ENCODE data around the gene NRARP. TPM values are rescaled to one million over a fixed set of nuclear protein-coding genes. Genes with fewer than 3 reads are reported as not detected.

Gene NRARP
- total RNA-seq, 1 donor from 2014 or later: 4.0 TPM

GRCh38 chr9:137281345-137282116 lies 20.5 kb downstream of the NRARP start:
- DNase-seq: no peak
- no peak for ATAC-seq
- intact Hi-C loops (cut with micrococcal nuclease): no loop called here

- intact Hi-C loops (cut with micrococcal nuclease): no loop called here
- DNase-seq (no peak), ATAC-seq (peak; percentile 7)
These were observed 21.4 kb downstream of the NRARP start for GRCh38 chr9:137280474-137281344.

GRCh38 chr9:137279741-137280473 lies 22.2 kb downstream of the NRARP start:
- intact Hi-C loops (cut with micrococcal nuclease): no loop called here
- ATAC-seq: no peak
- no peak for DNase-seq

GRCh38 chr9:137278721-137279711 lies 23.1 kb downstream of the NRARP start:
- intact Hi-C loops (cut with micrococcal nuclease): no loop called here
- DNase-seq (no peak), ATAC-seq (no peak)

DNA sequence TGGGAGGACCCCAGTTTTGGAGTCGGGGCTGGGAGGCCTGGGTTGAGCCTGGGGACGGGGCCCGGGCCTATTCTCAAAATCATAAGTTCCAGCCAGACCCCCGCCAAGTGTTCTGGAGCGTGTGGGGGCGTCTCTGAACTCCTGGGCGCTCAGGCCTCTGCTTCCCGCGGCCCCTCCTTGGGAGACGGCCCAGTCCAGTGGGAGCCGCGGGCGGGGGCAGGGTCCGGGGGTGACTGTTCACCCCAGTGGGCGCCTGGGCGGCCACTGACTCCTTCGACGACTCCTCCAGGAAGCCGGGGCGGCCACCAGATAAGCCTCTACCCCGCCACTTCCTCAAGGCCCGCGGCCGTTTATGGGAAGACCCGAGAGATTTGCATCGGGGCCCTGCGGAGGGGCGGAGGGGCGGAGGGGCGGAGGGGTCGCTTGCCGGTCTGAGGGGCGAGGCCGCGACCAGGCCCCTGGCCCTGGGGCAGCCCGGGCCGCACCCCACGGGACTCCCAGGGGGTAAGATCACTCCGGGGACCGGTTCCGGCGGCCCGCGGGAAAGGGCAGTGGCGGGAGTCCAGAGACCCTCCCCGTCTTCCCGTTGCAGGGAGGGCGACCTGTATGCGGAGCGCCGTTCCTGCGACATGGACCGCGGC lies 23.9 kb downstream of the NRARP start:
- no peak for DNase-seq
- ATAC-seq: peak; percentile 6

DNA sequence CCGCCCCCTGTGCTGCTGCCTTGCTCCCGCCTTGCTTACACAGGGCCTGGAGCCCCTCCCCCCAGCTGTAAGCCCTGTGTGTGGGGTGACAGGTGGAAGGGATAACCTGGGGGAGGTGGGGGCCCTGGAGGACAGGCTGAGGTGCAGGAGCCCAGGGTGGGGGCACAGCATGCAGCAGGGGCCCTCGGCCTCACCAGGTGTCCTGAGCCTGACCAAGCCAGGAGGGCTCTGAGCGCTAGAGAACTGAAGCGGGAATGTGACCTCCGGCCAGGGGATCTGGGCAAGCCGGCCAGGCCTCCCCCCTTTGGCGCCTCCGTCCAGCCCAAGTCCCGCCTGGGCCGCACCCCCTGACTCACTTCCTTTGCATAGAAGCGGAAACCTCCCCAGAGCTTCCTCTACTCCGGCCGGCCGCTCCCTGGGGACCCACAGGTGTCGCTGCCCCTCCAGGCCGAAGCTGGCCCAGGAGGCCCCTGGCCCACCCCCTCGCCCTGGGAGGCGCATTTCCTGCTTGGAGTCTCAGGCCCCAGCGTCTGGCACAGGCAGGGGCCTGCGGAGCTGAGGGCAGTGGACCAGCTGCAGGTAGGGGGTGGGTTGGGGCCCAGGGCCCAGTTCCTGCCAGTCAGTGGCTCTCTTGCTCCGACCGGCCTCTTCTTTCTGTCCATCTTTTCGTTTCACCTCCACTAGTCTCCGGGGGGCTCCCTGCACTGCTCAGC lies 24.6 kb downstream of the NRARP start, which contains the start of gene TOR4A:
TOR4A (plus strand) TSS at position 398 of the 713 bp plus-strand sequence. CDS start 964 bp downstream, outside the sequence.
- intact Hi-C loops (cut with micrococcal nuclease): no loop called here
- peak; percentile 74 for ATAC-seq
- DNase-seq: peak; percentile 91

More for the DNA sequence above, 23.9 kb downstream of the NRARP start:
- intact Hi-C loops (cut with micrococcal nuclease): no loop called here

GRCh38 chr9:137276473-137277328 lies 25.4 kb downstream of the NRARP start:
- peak; percentile 78 for ATAC-seq
- DNase-seq: peak; percentile 92
- intact Hi-C loops (cut with micrococcal nuclease): no loop called here

- DNase-seq: no peak
These were observed 26.2 kb downstream of the NRARP start for GRCh38 chr9:137275588-137276472.

DNA sequence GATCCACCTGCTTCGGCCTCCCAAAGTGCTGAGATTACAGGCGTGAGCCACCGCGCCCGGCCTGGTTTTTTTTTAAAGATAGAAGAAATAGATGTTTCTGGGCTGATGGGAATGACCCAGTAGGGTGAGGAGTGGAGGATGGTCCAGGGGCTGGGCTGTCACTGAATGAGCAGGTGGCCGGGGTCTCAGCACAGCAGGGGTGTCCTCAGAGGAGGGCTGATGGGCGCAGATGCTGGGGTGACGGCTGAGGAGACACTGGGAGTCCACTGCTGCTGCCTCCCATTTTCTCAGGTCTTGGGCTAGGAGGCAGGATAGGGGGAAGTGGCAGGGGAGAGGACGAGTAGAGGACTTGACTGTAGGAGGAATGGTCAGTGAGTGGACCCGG lies 26.9 kb downstream of the NRARP start:
- no peak for DNase-seq

More at GRCh38 chr9:137275588-137276472, 26.2 kb downstream of the NRARP start:
- ATAC-seq: no peak
- intact Hi-C loops (cut with micrococcal nuclease): no loop called here

DNA sequence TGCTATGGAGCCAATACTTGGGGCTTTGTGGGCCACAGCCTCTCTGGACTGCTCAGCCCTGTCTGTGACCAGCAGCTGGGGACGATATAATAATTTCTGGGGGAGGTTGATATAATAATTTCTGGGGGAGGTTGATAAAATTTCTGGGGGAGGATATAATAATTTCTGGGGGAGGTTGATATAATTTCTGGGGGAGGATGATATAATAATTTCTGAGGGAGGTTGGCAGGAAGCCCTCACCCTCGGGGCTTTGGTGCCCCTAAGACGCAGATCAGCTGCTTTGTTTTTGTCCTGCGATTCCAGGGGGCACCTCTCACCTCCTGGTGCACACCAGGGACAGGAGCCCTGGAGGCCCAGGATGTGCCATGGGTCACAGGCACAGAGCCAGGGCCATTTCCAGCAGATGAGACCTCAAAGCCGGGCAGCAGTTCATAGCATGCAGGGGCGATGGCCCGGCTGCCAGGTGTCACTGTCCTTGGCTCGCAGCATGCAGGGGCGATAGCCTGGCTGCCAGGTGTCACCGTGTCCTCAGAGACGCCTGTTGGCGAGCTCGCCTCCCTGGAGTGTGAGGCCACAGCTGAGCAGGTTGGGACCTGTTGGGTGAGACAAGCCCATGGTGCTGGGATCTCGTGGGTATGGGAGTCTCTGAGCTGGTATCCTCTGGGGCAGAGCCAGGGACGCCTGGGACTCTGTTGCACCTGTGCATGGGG lies 28.3 kb downstream of the NRARP start:
- intact Hi-C loops (cut with micrococcal nuclease): no loop called here
- ATAC-seq (no peak), DNase-seq (peak; percentile 53)

More for the DNA sequence above, 26.9 kb downstream of the NRARP start:
- intact Hi-C loops (cut with micrococcal nuclease): no loop called here
- no peak for ATAC-seq

- ATAC-seq: no peak
- DNase-seq: no peak
- intact Hi-C loops (cut with micrococcal nuclease): no loop called here
These were observed 29.0 kb downstream of the NRARP start for GRCh38 chr9:137273095-137273490.

GRCh38 chr9:137272241-137273094 lies 29.6 kb downstream of the NRARP start:
- DNase-seq: no peak
- intact Hi-C loops (cut with micrococcal nuclease): no loop called here

GRCh38 chr9:137271696-137272076 lies 30.4 kb downstream of the NRARP start:
- no peak for ATAC-seq
- intact Hi-C loops (cut with micrococcal nuclease): no loop called here

More at GRCh38 chr9:137272241-137273094, 29.6 kb downstream of the NRARP start:
- ATAC-seq: no peak

More at GRCh38 chr9:137271696-137272076, 30.4 kb downstream of the NRARP start:
- no peak for DNase-seq
